ENCODE data around the gene IQSEC3. TPM values are rescaled to one million over a fixed set of nuclear protein-coding genes. Genes with fewer than 3 reads are reported as not detected.

Gene IQSEC3
- total and polyA plus RNA-seq, 2 of the 13 experiments (the other 11 are each of a cell fraction or from before 2014, with no cell fraction given), result not detected

- WGBS (ENCODE audit: low lambda C conversion rate), result 16% methylated on average over 7 of the region's 7 CpGs
- intact Hi-C loops (cut with micrococcal nuclease; ENCODE audit: unreplicated experiment), result no loop called here
- H2AFZ ChIP-seq (ENCODE audit: low read length), result no peak overlapping the region
- TF ChIP-seq ZNF331 (CRISPR knock-in tag; IDR thresholded peaks at IDR 0.05), result no peak
- TF ChIP-seq, protein P1, sequence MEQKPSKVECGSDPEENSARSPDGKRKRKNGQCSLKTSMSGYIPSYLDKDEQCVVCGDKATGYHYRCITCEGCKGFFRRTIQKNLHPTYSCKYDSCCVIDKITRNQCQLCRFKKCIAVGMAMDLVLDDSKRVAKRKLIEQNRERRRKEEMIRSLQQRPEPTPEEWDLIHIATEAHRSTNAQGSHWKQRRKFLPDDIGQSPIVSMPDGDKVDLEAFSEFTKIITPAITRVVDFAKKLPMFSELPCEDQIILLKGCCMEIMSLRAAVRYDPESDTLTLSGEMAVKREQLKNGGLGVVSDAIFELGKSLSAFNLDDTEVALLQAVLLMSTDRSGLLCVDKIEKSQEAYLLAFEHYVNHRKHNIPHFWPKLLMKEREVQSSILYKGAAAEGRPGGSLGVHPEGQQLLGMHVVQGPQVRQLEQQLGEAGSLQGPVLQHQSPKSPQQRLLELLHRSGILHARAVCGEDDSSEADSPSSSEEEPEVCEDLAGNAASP (CRISPR knock-in tag; IDR thresholded peaks at IDR 0.05; ENCODE audit: borderline replicate concordance), result no peak
- no peak for TF ChIP-seq BHLHE40 (IDR thresholded peaks at IDR 0.05; ENCODE audit: low read length)
- TF ChIP-seq ZNF570 (CRISPR knock-in tag; IDR thresholded peaks at IDR 0.05; ENCODE audit: borderline replicate concordance), result no peak
- no peak for TF ChIP-seq ZIK1 (CRISPR knock-in tag; IDR thresholded peaks at IDR 0.05; ENCODE audit: borderline replicate concordance, low read depth)
- no peak for TF ChIP-seq U2AF2 (IDR thresholded peaks at IDR 0.05; ENCODE audit: low read depth, low read length)
- no peak for TF ChIP-seq ZNF367 (CRISPR knock-in tag; IDR thresholded peaks at IDR 0.05; ENCODE audit: borderline replicate concordance)
- TF ChIP-seq NFE2L2 (IDR thresholded peaks at IDR 0.05; ENCODE audit: low read length), result no peak
- no peak for TF ChIP-seq ZNF891 (CRISPR knock-in tag; IDR thresholded peaks at IDR 0.05)
- no peak for TF ChIP-seq AGO2 (optimal IDR thresholded peaks at IDR 0.05; ENCODE audit: low read depth, low read length)
- no peak for TF ChIP-seq XRCC5 (optimal IDR thresholded peaks at IDR 0.05; ENCODE audit: low read length)
- no peak for TF ChIP-seq ZNF790 (CRISPR knock-in tag; IDR thresholded peaks at IDR 0.05; ENCODE audit: borderline replicate concordance)
- TF ChIP-seq ZKSCAN5 (CRISPR knock-in tag; IDR thresholded peaks at IDR 0.05), result no peak
- TF ChIP-seq ZBTB7B (CRISPR knock-in tag; IDR thresholded peaks at IDR 0.05), result no peak
- H4K20me1 ChIP-seq (ENCODE audit: insufficient read depth, low read length), result no peaks in the 10 kb centered on the region
- no peak overlapping the region for H3K27ac ChIP-seq (ENCODE audit: extremely low read length, insufficient read depth, low read length)
- H3K36me3 ChIP-seq (replicated peaks in 1 of 2; ENCODE audit: control insufficient read depth in 1 of 2, insufficient read depth in 2 of 2, low read length in 2 of 2), result no peaks in the 10 kb centered on the region
- BruUV-seq (replicated peaks), result no TSS peak
- no peaks in the 10 kb centered on the region for H3K79me2 ChIP-seq (ENCODE audit: insufficient read depth, low read length)
- H3K4me3 ChIP-seq (replicated peaks in 1 of 3; ENCODE audit: insufficient read depth in 1 of 3, low read depth in 2 of 3, low read length in 3 of 3), result no peak overlapping the region
- DNase-seq (ENCODE audit: low spot score) (no peak), ATAC-seq (no peak), FAIRE-seq (no peak)
- H3K4me2 ChIP-seq (ENCODE audit: low read depth, low read length), result no peak overlapping the region
- H3K4me1 ChIP-seq (ENCODE audit: insufficient read depth, low read length), result 0 out of 2 replicates have a peak, but pooled peaks cover 9% of the 10 kb centered on the region
- no peak overlapping the region for H3K9ac ChIP-seq (ENCODE audit: insufficient read depth, low read depth, low read length)
- H3K9me3 ChIP-seq (ENCODE audit: low read length), result no peaks in the 10 kb centered on the region
- CTCF ChIA-PET (ENCODE audit: low intra/inter-chr PET ratio, low total read pairs), result no interaction called here
- POLR2A ChIA-PET, result no interaction called here
- in situ Hi-C loops (cut with HindIII; ENCODE audit: extremely low pct_ligation_motif_present, low pct_unique_long_range_greater_than_20kb), result no loop called here
- peaks cover 1 to 56% of the 10 kb centered on the region in 2 experiments; a peak in 4 of 5 replicates for H3K27me3 ChIP-seq (ENCODE audit: control insufficient read depth in 1 of 2, insufficient read depth in 2 of 2, low read length in 2 of 2)
Observed at GRCh38 chr12:82740-83139, 16.2 kb downstream of the IQSEC3 start.
